Glutamatergic neuron (in vitro differentiated cells): Measurements from ENCODE around the gene ALG2. TPM values are rescaled to one million over a fixed set of nuclear protein-coding genes. Genes with fewer than 3 reads are reported as not detected.
A peak's percentile ranks its signal among the peaks of the same experiment; 100 is the strongest.

ENCODE experiments used
- DNase-seq: peaks from one replicate; pipeline ENCODE4 v3.0.0; 2022
- H3K27ac Mint-ChIP-seq: one replicate; pipeline ENCODE4 v1.8.0; 2020; ENCODE audit warnings: mild to moderate bottlenecking, mixed read lengths, inconsistent platforms; ENCODE audit not compliant: unreplicated experiment
- H3K27me3 Mint-ChIP-seq: one replicate; pipeline ENCODE4 v1.8.0; 2020; ENCODE audit warnings: mild to moderate bottlenecking, moderate library complexity, mixed read lengths, inconsistent platforms; ENCODE audit not compliant: unreplicated experiment
- H3K36me3 Mint-ChIP-seq: one replicate; pipeline ENCODE4 v1.8.0; 2020; ENCODE audit warnings: mild to moderate bottlenecking, mixed read lengths, inconsistent platforms; ENCODE audit not compliant: unreplicated experiment
- H3K4me1 Mint-ChIP-seq: one replicate; pipeline ENCODE4 v1.8.0; 2020; ENCODE audit warnings: mild to moderate bottlenecking, low read depth, mixed read lengths, inconsistent platforms; ENCODE audit not compliant: unreplicated experiment
- H3K4me3 Mint-ChIP-seq: one replicate; pipeline ENCODE4 v1.8.0; 2020; ENCODE audit warnings: mild to moderate bottlenecking, mixed read lengths, inconsistent platforms; ENCODE audit not compliant: unreplicated experiment
- H3K9me3 Mint-ChIP-seq: one replicate; pipeline ENCODE4 v1.8.0; 2020; ENCODE audit warnings: mild to moderate bottlenecking, moderate library complexity, mixed read lengths, inconsistent platforms; ENCODE audit not compliant: unreplicated experiment
- CTCF ChIP-seq: fragments of 200-600 bp; sonication (generic); IDR thresholded peaks from one replicate; pipeline ENCODE4 v1.5.0; 2021; ENCODE audit not compliant: partially characterized antibody, unreplicated experiment
- total RNA-seq: library from RNA; stranded (reverse); fragmentation: NEBNext Ultra II Directional; extraction: Animal tissue kit (Norgen Biotek cat#: 25700); gene quantifications from one replicate; pipeline ENCODE4 v1.2.1, GENCODE V29; 2021; ENCODE audit not compliant: unreplicated experiment

ALG2 gene
- total RNA-seq, 1 donor from 2014 or later: 19.0 TPM

- DNase-seq: no peak
- H3K36me3 Mint-ChIP-seq: peaks cover 9% of the 10 kb centered on the region
- no peak for TF ChIP-seq CTCF
- no peak overlapping the region for H3K27ac Mint-ChIP-seq
- peaks cover 19% of the 10 kb centered on the region for H3K27me3 Mint-ChIP-seq
- H3K4me3 Mint-ChIP-seq: peak overlapping the region; percentile 63
- H3K9me3 Mint-ChIP-seq: peaks cover 15% of the 10 kb centered on the region
- H3K4me1 Mint-ChIP-seq: peaks cover 18% of the 10 kb centered on the region
These were observed 1.7 kb downstream of the ALG2 start for GRCh38 chr9:99220011-99220410.

GRCh38 chr9:99216073-99216472, 5.7 kb downstream of the ALG2 start:
- Mint-ChIP-seq H3K9me3 (peaks cover 7% of the 10 kb centered on the region), H3K4me1 (peaks cover 14% of the 10 kb centered on the region), H3K27me3 (peaks cover 6% of the 10 kb centered on the region), H3K4me3 (no peak overlapping the region), H3K27ac (no peak overlapping the region), H3K36me3 (peaks cover 20% of the 10 kb centered on the region)
- no peak for DNase-seq
- no peak for TF ChIP-seq CTCF

GRCh38 chr9:99213197-99213596, 8.5 kb downstream of the ALG2 start:
- Mint-ChIP-seq H3K4me3 (no peak overlapping the region), H3K27me3 (peaks cover 3% of the 10 kb centered on the region), H3K4me1 (peaks cover 5% of the 10 kb centered on the region), H3K27ac (no peak overlapping the region), H3K9me3 (peaks cover 6% of the 10 kb centered on the region), H3K36me3 (peaks cover 32% of the 10 kb centered on the region)
- no peak for TF ChIP-seq CTCF
- DNase-seq: no peak

- peaks cover 6% of the 10 kb centered on the region for H3K9me3 Mint-ChIP-seq
- H3K27me3 Mint-ChIP-seq: peaks cover 2% of the 10 kb centered on the region
- peaks cover 5% of the 10 kb centered on the region for H3K4me1 Mint-ChIP-seq
- no peak overlapping the region for H3K27ac Mint-ChIP-seq
- no peak overlapping the region for H3K4me3 Mint-ChIP-seq
- H3K36me3 Mint-ChIP-seq: peaks cover 44% of the 10 kb centered on the region
- peak; percentile 8 for TF ChIP-seq CTCF
- DNase-seq: no peak
These were observed 10.0 kb downstream of the ALG2 start for GRCh38 chr9:99211746-99212145.

GRCh38 chr9:99210572-99210971, 11.2 kb downstream of the ALG2 start:
- H3K27me3 Mint-ChIP-seq: peaks cover 1% of the 10 kb centered on the region
- DNase-seq: no peak
- TF ChIP-seq CTCF: no peak
- peaks cover 47% of the 10 kb centered on the region for H3K36me3 Mint-ChIP-seq
- H3K27ac Mint-ChIP-seq: no peak overlapping the region
- peaks cover 6% of the 10 kb centered on the region for H3K9me3 Mint-ChIP-seq
- H3K4me1 Mint-ChIP-seq: peaks cover 5% of the 10 kb centered on the region
- no peak overlapping the region for H3K4me3 Mint-ChIP-seq
